ENCODE measurements around the gene GATD1. TPM values are rescaled to one million over a fixed set of nuclear protein-coding genes. Genes with fewer than 3 reads are reported as not detected.

GATD1 gene
- total and polyA plus RNA-seq, 10 of the 15 experiments (the other 5 are each of a cell fraction or from before 2014, with no cell fraction given): 1.2 to 92.6 (median 22.3) TPM

DNA sequence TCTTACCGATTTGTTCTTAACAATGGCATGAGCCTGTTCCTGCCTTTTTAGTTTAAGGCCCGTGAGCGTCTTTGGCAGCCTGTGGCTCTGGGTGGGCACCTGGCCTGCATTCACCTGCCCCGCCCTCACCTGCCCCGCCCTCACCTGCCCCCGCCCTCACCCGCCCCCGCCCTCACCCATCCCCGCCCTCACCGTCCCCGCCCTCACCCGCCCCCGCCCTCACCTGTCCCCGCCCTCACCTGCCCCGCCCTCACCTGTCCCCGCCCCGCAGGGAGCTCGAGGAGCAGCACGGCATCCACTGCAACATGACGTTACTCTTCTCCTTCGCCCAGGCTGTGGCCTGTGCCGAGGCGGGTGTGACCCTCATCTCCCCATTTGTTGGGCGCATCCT lies 14.2 kb downstream of the GATD1 start:
- WGBS (ENCODE audit: insufficient coverage, insufficient replicate concordance, low lambda C conversion rate, missing lambda C conversion rate): 91% methylated on average over 13 of the region's 24 CpGs
- intact Hi-C loops (cut with micrococcal nuclease; ENCODE audit: unreplicated experiment): no loop called here
- ATAC-seq (no peak), FAIRE-seq (no peak), DNase-seq (ENCODE audit: low read depth, low spot score) (no peak)
- H3K36me3 ChIP-seq (ENCODE audit: control insufficient read depth in 2 of 2, insufficient read depth in 2 of 2, low read length in 1 of 2): peaks cover 29 to 38% of the 10 kb centered on the region in 2 experiments; a peak in 3 of 4 replicates
- H3K27ac ChIP-seq (ENCODE audit: control insufficient read depth, insufficient read depth): no peak overlapping the region
- no peaks in the 10 kb centered on the region for H3K27me3 ChIP-seq (replicated peaks in 1 of 2; ENCODE audit: control insufficient read depth in 2 of 2, insufficient read depth in 2 of 2, low read length in 1 of 2)
- H3K4me3 ChIP-seq: no peak overlapping the region
- no peaks in the 10 kb centered on the region for H4K20me1 ChIP-seq (ENCODE audit: control insufficient read depth, insufficient read depth)
- SMC1A ChIA-PET (ENCODE audit: uncharacterized antibody, unreplicated experiment): interaction anchor here (1.1 kb wide), 1 partner anchor 39 kb away, joined by 3 read pairs; no protein-coding TSS in a partner anchor
- no TSS peak for BruUV-seq (replicated peaks)
- H2AFZ ChIP-seq (ENCODE audit: control insufficient read depth, low read depth, low read length): no peak overlapping the region
- no peaks in the 10 kb centered on the region for H3K9me3 ChIP-seq (replicated peaks; ENCODE audit: control insufficient read depth, insufficient read depth, low read length)
- RAD21 ChIA-PET (ENCODE audit: unreplicated experiment): no interaction called here
- TF ChIP-seq HDGF (IDR thresholded peaks at IDR 0.05) (no peak), CBFB (IDR thresholded peaks at IDR 0.05; ENCODE audit: low read depth) (no peak), CHD1 (IDR thresholded peaks at IDR 0.05; ENCODE audit: low read depth, low read length) (no peak), EP300 (IDR thresholded peaks at IDR 0.05; ENCODE audit: borderline replicate concordance in 1 of 2, control insufficient read depth in 1 of 2, low read depth in 2 of 2, low read length in 2 of 2) (no peak), FOS (IDR thresholded peaks at IDR 0.05; ENCODE audit: borderline replicate concordance, extremely low read depth, insufficient read length) (no peak), PAX8 (IDR thresholded peaks at IDR 0.05) (no peak), MEF2A (IDR thresholded peaks at IDR 0.05; ENCODE audit: insufficient read depth, low read depth, low read length) (no peak), ZNF207 (IDR thresholded peaks at IDR 0.05; ENCODE audit: borderline replicate concordance) (no peak), JUNB (IDR thresholded peaks at IDR 0.05) (no peak)
- TF ChIP-seq, protein P1, sequence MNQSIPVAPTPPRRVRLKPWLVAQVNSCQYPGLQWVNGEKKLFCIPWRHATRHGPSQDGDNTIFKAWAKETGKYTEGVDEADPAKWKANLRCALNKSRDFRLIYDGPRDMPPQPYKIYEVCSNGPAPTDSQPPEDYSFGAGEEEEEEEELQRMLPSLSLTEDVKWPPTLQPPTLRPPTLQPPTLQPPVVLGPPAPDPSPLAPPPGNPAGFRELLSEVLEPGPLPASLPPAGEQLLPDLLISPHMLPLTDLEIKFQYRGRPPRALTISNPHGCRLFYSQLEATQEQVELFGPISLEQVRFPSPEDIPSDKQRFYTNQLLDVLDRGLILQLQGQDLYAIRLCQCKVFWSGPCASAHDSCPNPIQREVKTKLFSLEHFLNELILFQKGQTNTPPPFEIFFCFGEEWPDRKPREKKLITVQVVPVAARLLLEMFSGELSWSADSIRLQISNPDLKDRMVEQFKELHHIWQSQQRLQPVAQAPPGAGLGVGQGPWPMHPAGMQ (IDR thresholded peaks at IDR 0.05; ENCODE audit: borderline replicate concordance): no peak
- TF ChIP-seq, protein P2, sequence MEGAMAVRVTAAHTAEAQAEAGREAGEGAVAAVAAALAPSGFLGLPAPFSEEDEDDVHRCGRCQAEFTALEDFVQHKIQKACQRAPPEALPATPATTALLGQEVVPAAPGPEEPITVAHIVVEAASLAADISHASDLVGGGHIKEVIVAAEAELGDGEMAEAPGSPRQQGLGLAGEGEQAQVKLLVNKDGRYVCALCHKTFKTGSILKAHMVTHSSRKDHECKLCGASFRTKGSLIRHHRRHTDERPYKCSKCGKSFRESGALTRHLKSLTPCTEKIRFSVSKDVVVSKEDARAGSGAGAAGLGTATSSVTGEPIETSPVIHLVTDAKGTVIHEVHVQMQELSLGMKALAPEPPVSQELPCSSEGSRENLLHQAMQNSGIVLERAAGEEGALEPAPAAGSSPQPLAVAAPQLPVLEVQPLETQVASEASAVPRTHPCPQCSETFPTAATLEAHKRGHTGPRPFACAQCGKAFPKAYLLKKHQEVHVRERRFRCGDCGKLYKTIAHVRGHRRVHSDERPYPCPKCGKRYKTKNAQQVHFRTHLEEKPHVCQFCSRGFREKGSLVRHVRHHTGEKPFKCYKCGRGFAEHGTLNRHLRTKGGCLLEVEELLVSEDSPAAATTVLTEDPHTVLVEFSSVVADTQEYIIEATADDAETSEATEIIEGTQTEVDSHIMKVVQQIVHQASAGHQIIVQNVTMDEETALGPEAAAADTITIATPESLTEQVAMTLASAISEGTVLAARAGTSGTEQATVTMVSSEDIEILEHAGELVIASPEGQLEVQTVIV (IDR thresholded peaks at IDR 0.05; ENCODE audit: borderline replicate concordance, partially characterized antibody): no peak
- POLR2A ChIA-PET: no interaction called here
- no peak overlapping the region for H3K9ac ChIP-seq (ENCODE audit: control insufficient read depth, insufficient read depth, low read length)
- H3K4me1 ChIP-seq (ENCODE audit: control insufficient read depth, insufficient read depth, low read length): no peaks in the 10 kb centered on the region
- no peaks in the 10 kb centered on the region for H3K79me2 ChIP-seq (ENCODE audit: control insufficient read depth, insufficient read depth, low read length)
- H3K4me2 ChIP-seq (ENCODE audit: control insufficient read depth, insufficient read depth): no peak overlapping the region
- CTCF ChIA-PET: no interaction called here
- in situ Hi-C loops (cut with MboI): no loop called here

All from GM12878 (cell line).